HepG2 (cell line): ENCODE results near the gene PIP4K2C. TPM values are rescaled to one million over a fixed set of nuclear protein-coding genes. Genes with fewer than 3 reads are reported as not detected.
A peak's percentile ranks its signal among the peaks of the same experiment; 100 is the strongest.

Experiments used
- ATAC-seq: fragments of 200-7000 bp; cut with Tn5 transposase; 3 replicates; pipeline ENCODE4 v1.9.1; 2020; ENCODE audit warnings: mild to moderate bottlenecking, moderate library complexity
- BruUV-seq: library from RNA; stranded (reverse); fragments of 400-500 nt; replicated peaks from 2 replicates; lab custom pipeline; 2021; lab: Mats Ljungman, UMichigan
- CTCF ChIA-PET: fragments of 300-600 bp; formaldehyde crosslinking; extraction: SDS; loops from one replicate; lab custom pipeline; 2021; ENCODE audit warnings: low total read pairs, inconsistent platforms, low intra/inter-chr PET ratio; lab: Yijun Ruan, JAX
- POLR2A ChIA-PET: fragments of 350-600 bp; sonication (Branson Sonifier 250); formaldehyde crosslinking; loops from one replicate; lab custom pipeline; 2020; ENCODE audit warnings: antibody characterized with exemption, inconsistent platforms; lab: Yijun Ruan, JAX
- DNase-seq: peaks from one replicate; pipeline ENCODE4 v3.0.0-alpha.2; 2015; ENCODE audit warnings: low spot score
- FAIRE-seq: peaks from 3 replicates; lab custom pipeline; 2011; peaks lifted over from hg19 to GRCh38; lab: Jason Lieb, UNC
- H2AFZ ChIP-seq: one replicate; pipeline ENCODE4 v1.6.1; 2011; ENCODE audit warnings: low read length, inconsistent platforms
- H3K27ac ChIP-seq: fragments of 300-600 bp; 3 replicates; pipeline ENCODE4 v1.8.0; 2011; ENCODE audit warnings: mixed run types, mild to moderate bottlenecking, mixed read lengths, low read length, inconsistent platforms; ENCODE audit not compliant: insufficient read depth; ENCODE audit errors: extremely low read length
- H3K27me3 ChIP-seq, 2 experiments: fragments of 200-600 bp in 1 of 2; 2 replicates in 1 of 2; 3 replicates in 1 of 2; pipeline versions ENCODE4 v1.6.0 to v1.8.0; 2011; ENCODE audit warnings: low read length in 2 of 2, mild to moderate bottlenecking in 2 of 2, moderate library complexity in 2 of 2, inconsistent platforms in 1 of 2; ENCODE audit not compliant: insufficient read depth in 2 of 2, control insufficient read depth in 1 of 2
- H3K36me3 ChIP-seq, 2 experiments: fragments of 200-600 bp in 1 of 2; replicated peaks in 1 of 2; 2 replicates in 1 of 2; 3 replicates in 1 of 2; pipeline versions ENCODE4 v1.5.1 to v1.8.0; 2011; ENCODE audit warnings: low read length in 2 of 2, inconsistent platforms in 1 of 2; ENCODE audit not compliant: insufficient read depth in 2 of 2, control insufficient read depth in 1 of 2
- H3K4me1 ChIP-seq: 2 replicates; pipeline ENCODE4 v1.5.1; 2012; ENCODE audit warnings: low read length, inconsistent platforms; ENCODE audit not compliant: insufficient read depth
- H3K4me2 ChIP-seq: 2 replicates; pipeline ENCODE4 v1.6.0; 2011; ENCODE audit warnings: low read depth, low read length, inconsistent platforms
- H3K4me3 ChIP-seq, 3 experiments: fragments of 200-600 bp in 1 of 3; sonication (generic), shearing (Covaris generic) in 1 of 3; replicated peaks in 1 of 3; 2 replicates each; pipeline ENCODE4 v1.5.1; 2011 to 2016; ENCODE audit warnings: low read length in 3 of 3, inconsistent platforms in 2 of 3, low read depth in 2 of 3, mild to moderate bottlenecking in 2 of 3, control low read depth in 1 of 3, mixed read lengths in 1 of 3; ENCODE audit not compliant: insufficient read depth in 1 of 3
- H3K79me2 ChIP-seq: one replicate; pipeline ENCODE4 v1.6.1; 2011; ENCODE audit warnings: low read length, inconsistent platforms; ENCODE audit not compliant: insufficient read depth
- H3K9ac ChIP-seq: 2 replicates; pipeline ENCODE4 v1.6.0; 2011; ENCODE audit warnings: mild to moderate bottlenecking, low read depth, low read length, inconsistent platforms; ENCODE audit not compliant: insufficient read depth
- H3K9me3 ChIP-seq: 2 replicates; pipeline ENCODE4 v1.5.1; 2012; ENCODE audit warnings: mild to moderate bottlenecking, low read length
- H4K20me1 ChIP-seq: 2 replicates; pipeline ENCODE4 v1.6.0; 2011; ENCODE audit warnings: inconsistent platforms, mild to moderate bottlenecking, low read length, moderate library complexity; ENCODE audit not compliant: insufficient read depth
- CBX2 ChIP-seq, 2 experiments: fragments of 200-600 bp in 1 of 2; sonication (generic); formaldehyde crosslinking in 1 of 2; IDR thresholded peaks; 2 replicates each; pipeline versions ENCODE4 v1.7.0 to v1.8.1; 2018 to 2022; ENCODE audit warnings: low read depth in 2 of 2, low read length in 1 of 2, mild to moderate bottlenecking in 1 of 2, missing genetic modification reagents in 1 of 2
- KAT7 ChIP-seq: IDR thresholded peaks from 2 replicates; pipeline ENCODE4 v1.6.1; 2018; ENCODE audit warnings: borderline replicate concordance, missing compliant biosample characterization
- RNF2 ChIP-seq: fragments of 450-650 bp; conservative IDR thresholded peaks from 2 replicates; pipeline ENCODE4 v1.6.1; 2016; ENCODE audit warnings: low read depth
- STAG1 ChIP-seq: sonication (generic); formaldehyde crosslinking; IDR thresholded peaks from 2 replicates; pipeline ENCODE4 v1.4.0; 2020; ENCODE audit warnings: missing genetic modification reagents
- ZNF484 ChIP-seq: sonication (generic); formaldehyde crosslinking; IDR thresholded peaks from 2 replicates; pipeline ENCODE4 v1.5.1; 2020; ENCODE audit warnings: mild to moderate bottlenecking, low read depth, missing genetic modification reagents, borderline replicate concordance
- ZNF614 ChIP-seq: IDR thresholded peaks from 2 replicates; pipeline ENCODE4 v1.6.1; 2018; ENCODE audit warnings: missing biosample characterization, missing genetic modification reagents, inconsistent platforms, borderline replicate concordance
- WGBS: methylation state at CpG from one replicate; pipeline ENCODE4 v1.1.6; 2017; ENCODE audit warnings: low lambda C conversion rate; 5-methylcytosine and 5-hydroxymethylcytosine counted together
- in situ Hi-C: cut with HindIII; loops from 2 replicates; pipeline ENCODE4 v1.10.0; 2017; ENCODE audit warnings: low pct_unique_long_range_greater_than_20kb; ENCODE audit not compliant: extremely low pct_ligation_motif_present
- intact Hi-C: fragments of 100-400 bp; cut with micrococcal nuclease; formaldehyde crosslinking; loops from one replicate; pipeline ENCODE4 v1.10.0; 2022; ENCODE audit not compliant: unreplicated experiment
- polyA plus RNA-seq, 8 experiments: library from polyadenylated mRNA; depleted of rRNA in 3 of 8; stranded (reverse) in 7 of 8; unstranded in 1 of 8; fragments of >200 nt; fragmentation: Illumina TruSeq in 4 of 8; extraction: Trizol in 4 of 8; gene quantifications; 2 replicates each; pipeline versions ENCODE4 v1.2.1 to v1.2.3, GENCODE V29; 2011 to 2016; ENCODE audit warnings: low read depth in 4 of 8, missing spikeins in 1 of 8, mixed read lengths in 1 of 8; ENCODE audit not compliant: insufficient read depth in 1 of 8
- total RNA-seq, 5 experiments: library from RNA; depleted of rRNA; stranded (reverse); fragments of >200 nt; fragmentation: Illumina TruSeq; extraction: Trizol; gene quantifications; 2 replicates each; pipeline ENCODE4 v1.2.3, GENCODE V29; 2016; ENCODE audit warnings: low read depth in 1 of 5
- TF ChIP-seq, protein P1 (sequence below): sonication (generic); formaldehyde crosslinking; IDR thresholded peaks from 2 replicates; pipeline ENCODE4 v1.9.0; 2021; ENCODE audit warnings: mild to moderate bottlenecking, missing genetic modification reagents
- TF ChIP-seq, protein P2 (sequence below): sonication (generic); formaldehyde crosslinking; IDR thresholded peaks from 2 replicates; pipeline ENCODE4 v1.5.1; 2020; ENCODE audit warnings: missing genetic modification reagents, mild to moderate bottlenecking, borderline replicate concordance
- TF ChIP-seq, protein P3 (sequence below): sonication (generic); formaldehyde crosslinking; IDR thresholded peaks from 2 replicates; pipeline ENCODE4 v1.5.0; 2020; ENCODE audit warnings: missing genetic modification reagents, mild to moderate bottlenecking, borderline replicate concordance

Gene PIP4K2C
- total and polyA plus RNA-seq, 2 of the 13 experiments (the other 11 are each of a cell fraction or from before 2014, with no cell fraction given): 23.3 to 26.4 TPM

DNA sequence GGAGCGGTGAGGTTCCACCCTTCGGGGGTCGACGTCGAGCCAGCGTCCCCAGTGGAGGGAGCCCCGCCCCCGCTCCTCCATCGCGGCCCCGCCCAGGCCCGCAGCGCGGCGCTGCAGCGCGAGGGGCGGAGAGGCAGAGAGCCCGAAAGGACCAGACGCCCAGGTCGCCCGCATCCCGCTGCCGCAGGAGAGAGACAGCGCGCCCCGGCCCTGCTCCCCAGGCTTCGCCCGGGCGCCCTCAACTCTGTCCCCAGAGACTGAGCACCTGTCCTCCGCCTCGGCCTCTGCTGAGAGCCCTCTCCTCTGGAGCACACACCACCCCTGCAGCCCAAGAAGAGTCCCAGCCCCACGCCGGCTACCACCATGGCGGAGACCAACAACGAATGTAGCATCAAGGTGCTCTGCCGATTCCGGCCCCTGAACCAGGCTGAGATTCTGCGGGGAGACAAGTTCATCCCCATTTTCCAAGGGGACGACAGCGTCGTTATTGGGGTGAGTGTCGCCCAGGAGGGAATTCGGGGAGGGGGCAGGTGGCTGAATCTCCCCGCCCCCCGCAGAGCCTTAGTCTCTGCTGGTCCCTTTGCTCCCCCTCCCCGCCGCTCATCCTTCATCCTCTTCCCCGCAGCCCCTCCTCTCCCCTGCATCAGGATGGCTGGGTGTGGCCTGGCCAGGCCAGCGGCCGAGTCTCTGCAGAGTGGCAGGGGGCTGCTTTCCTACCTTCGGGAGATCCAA lies 40.9 kb upstream of the PIP4K2C start, which contains the start of gene KIF5A:
KIF5A (plus strand) TSS at position 136 of the 732 bp plus-strand sequence; CDS start at position 364, 228 bp downstream.
- Histone ChIP-seq H3K4me2 (peak within 1 kb of the TSS; percentile 81), H3K4me3 (peak within 1 kb of the TSS; percentile 51 to 75 (median 57)), H3K79me2 (peaks cover 15% of the 10 kb centered on the region), H3K27me3 (peaks cover 1 to 27% of the 10 kb centered on the region in 2 experiments; a peak in 3 of 5 replicates), H3K9me3 (no peaks in the 10 kb centered on the region), H3K36me3 (no peaks in the 10 kb centered on the region), H3K4me1 (peaks cover 56% of the 10 kb centered on the region), H3K9ac (peak within 1 kb of the TSS; percentile 31; the same call in 1 of the 2 replicates), H2AFZ (no peak within 1 kb of the TSS), H3K27ac (no peak within 1 kb of the TSS), H4K20me1 (no peaks in the 10 kb centered on the region)
- FAIRE-seq: no peak
- BruUV-seq: no TSS peak
- WGBS: 34% methylated on average over 26 of the region's 52 CpGs
- CTCF ChIA-PET: interaction anchor here (1.3 kb wide), 1 partner anchor 33 kb away, joined by 4 read pairs; no protein-coding TSS in a partner anchor
- in situ Hi-C loops: no loop called here
- no peak for DNase-seq
- intact Hi-C loops: no loop called here
- ATAC-seq: peak; percentile 64
- POLR2A ChIA-PET: no interaction called here
- TF ChIP-seq RNF2 (0 out of 2 replicates have a peak, but pooled peaks have one; percentile 65), KAT7 (CRISPR knock-in tag) (peak; percentile 36; the same call in 1 of the 2 replicates), CBX2 (IDR thresholded peaks at IDR 0.05; ENCODE audit: low read depth, low read length) (no peak), CBX2 (CRISPR knock-in tag; IDR thresholded peaks at IDR 0.05; ENCODE audit: low read depth) (no peak), ZNF484 (CRISPR knock-in tag) (no peak), ZNF614 (CRISPR knock-in tag) (peak; percentile 44; the same call in 1 of the 2 replicates), STAG1 (CRISPR knock-in tag) (peak; percentile 40)
- TF ChIP-seq, protein P1, sequence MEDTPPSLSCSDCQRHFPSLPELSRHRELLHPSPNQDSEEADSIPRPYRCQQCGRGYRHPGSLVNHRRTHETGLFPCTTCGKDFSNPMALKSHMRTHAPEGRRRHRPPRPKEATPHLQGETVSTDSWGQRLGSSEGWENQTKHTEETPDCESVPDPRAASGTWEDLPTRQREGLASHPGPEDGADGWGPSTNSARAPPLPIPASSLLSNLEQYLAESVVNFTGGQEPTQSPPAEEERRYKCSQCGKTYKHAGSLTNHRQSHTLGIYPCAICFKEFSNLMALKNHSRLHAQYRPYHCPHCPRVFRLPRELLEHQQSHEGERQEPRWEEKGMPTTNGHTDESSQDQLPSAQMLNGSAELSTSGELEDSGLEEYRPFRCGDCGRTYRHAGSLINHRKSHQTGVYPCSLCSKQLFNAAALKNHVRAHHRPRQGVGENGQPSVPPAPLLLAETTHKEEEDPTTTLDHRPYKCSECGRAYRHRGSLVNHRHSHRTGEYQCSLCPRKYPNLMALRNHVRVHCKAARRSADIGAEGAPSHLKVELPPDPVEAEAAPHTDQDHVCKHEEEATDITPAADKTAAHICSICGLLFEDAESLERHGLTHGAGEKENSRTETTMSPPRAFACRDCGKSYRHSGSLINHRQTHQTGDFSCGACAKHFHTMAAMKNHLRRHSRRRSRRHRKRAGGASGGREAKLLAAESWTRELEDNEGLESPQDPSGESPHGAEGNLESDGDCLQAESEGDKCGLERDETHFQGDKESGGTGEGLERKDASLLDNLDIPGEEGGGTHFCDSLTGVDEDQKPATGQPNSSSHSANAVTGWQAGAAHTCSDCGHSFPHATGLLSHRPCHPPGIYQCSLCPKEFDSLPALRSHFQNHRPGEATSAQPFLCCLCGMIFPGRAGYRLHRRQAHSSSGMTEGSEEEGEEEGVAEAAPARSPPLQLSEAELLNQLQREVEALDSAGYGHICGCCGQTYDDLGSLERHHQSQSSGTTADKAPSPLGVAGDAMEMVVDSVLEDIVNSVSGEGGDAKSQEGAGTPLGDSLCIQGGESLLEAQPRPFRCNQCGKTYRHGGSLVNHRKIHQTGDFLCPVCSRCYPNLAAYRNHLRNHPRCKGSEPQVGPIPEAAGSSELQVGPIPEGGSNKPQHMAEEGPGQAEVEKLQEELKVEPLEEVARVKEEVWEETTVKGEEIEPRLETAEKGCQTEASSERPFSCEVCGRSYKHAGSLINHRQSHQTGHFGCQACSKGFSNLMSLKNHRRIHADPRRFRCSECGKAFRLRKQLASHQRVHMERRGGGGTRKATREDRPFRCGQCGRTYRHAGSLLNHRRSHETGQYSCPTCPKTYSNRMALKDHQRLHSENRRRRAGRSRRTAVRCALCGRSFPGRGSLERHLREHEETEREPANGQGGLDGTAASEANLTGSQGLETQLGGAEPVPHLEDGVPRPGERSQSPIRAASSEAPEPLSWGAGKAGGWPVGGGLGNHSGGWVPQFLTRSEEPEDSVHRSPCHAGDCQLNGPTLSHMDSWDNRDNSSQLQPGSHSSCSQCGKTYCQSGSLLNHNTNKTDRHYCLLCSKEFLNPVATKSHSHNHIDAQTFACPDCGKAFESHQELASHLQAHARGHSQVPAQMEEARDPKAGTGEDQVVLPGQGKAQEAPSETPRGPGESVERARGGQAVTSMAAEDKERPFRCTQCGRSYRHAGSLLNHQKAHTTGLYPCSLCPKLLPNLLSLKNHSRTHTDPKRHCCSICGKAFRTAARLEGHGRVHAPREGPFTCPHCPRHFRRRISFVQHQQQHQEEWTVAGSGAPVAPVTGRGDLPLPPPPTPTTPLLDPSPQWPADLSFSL: no peak
- TF ChIP-seq, protein P2, sequence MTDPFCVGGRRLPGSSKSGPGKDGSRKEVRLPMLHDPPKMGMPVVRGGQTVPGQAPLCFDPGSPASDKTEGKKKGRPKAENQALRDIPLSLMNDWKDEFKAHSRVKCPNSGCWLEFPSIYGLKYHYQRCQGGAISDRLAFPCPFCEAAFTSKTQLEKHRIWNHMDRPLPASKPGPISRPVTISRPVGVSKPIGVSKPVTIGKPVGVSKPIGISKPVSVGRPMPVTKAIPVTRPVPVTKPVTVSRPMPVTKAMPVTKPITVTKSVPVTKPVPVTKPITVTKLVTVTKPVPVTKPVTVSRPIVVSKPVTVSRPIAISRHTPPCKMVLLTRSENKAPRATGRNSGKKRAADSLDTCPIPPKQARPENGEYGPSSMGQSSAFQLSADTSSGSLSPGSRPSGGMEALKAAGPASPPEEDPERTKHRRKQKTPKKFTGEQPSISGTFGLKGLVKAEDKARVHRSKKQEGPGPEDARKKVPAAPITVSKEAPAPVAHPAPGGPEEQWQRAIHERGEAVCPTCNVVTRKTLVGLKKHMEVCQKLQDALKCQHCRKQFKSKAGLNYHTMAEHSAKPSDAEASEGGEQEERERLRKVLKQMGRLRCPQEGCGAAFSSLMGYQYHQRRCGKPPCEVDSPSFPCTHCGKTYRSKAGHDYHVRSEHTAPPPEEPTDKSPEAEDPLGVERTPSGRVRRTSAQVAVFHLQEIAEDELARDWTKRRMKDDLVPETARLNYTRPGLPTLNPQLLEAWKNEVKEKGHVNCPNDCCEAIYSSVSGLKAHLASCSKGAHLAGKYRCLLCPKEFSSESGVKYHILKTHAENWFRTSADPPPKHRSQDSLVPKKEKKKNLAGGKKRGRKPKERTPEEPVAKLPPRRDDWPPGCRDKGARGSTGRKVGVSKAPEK (CRISPR knock-in tag): no peak
- TF ChIP-seq, protein P3, sequence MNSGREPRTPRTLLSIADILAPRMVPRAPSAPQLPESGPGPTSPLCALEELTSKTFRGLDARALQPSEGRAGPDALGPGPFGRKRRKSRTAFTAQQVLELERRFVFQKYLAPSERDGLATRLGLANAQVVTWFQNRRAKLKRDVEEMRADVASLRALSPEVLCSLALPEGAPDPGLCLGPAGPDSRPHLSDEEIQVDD (CRISPR knock-in tag): no peak
